Lower leg skin (tissue), 4 donors: Measurements from ENCODE around the gene AUTS2. TPM values are rescaled to one million over a fixed set of nuclear protein-coding genes. Genes with fewer than 3 reads are reported as not detected.

Experiments
- DNase-seq, 2 donors: peaks; one replicate each; pipeline ENCODE4 v3.0.0-alpha.2; 2019; ENCODE audit warnings: low spot score in 2 of 2
- H3K4me3 ChIP-seq: fragments of 200-600 bp; sonication (generic); 2 replicates; pipeline ENCODE4 v1.5.1; 2017; ENCODE audit warnings: mild to moderate bottlenecking, low read depth; ENCODE audit not compliant: poor library complexity, severe bottlenecking
- CTCF ChIP-seq, 3 donors: fragments of 450-650 bp; IDR thresholded peaks; one replicate each; pipeline ENCODE4 v1.5.1; 2016; ENCODE audit warnings: antibody characterized with exemption in 3 of 3, mild to moderate bottlenecking in 3 of 3, moderate library complexity in 2 of 3
- POLR2A ChIP-seq, 2 donors: fragments of 450-650 bp; IDR thresholded peaks; one replicate each; pipeline ENCODE4 v1.6.1; 2016 to 2017; ENCODE audit warnings: antibody characterized with exemption in 2 of 2, mild to moderate bottlenecking in 1 of 2, moderate library complexity in 1 of 2
- WGBS, 2 donors: methylation state at CpG; one replicate each; pipeline ENCODE4 v1.1.5; 2018; 5-methylcytosine and 5-hydroxymethylcytosine counted together
- intact Hi-C: fragments of 100-400 bp; cut with DNase I; formaldehyde crosslinking; loops from one replicate; pipeline ENCODE4 v1.15.0; 2023; ENCODE audit warnings: low total_unique reads
- total RNA-seq, 4 donors: library from RNA; depleted of rRNA; stranded (reverse); fragments of >200 nt; gene quantifications; one replicate each; pipeline ENCODE4 v1.1.0, GENCODE V29; 2016

Gene AUTS2
- total RNA-seq, 4 donors from 2014 or later = 30.8 to 41.9 (median 40.5) TPM

- DNase-seq = no peak
- intact Hi-C loops = no loop called here
- TF ChIP-seq POLR2A (IDR thresholded peaks at IDR 0.05) (no peak), CTCF (IDR thresholded peaks at IDR 0.05) (no peak)
- H3K4me3 ChIP-seq = no peak overlapping the region
- 92 to 95% methylated on average over 4 of the region's 4 CpGs for WGBS, 2 donors
Measured at GRCh38 chr7:70761711-70762328, 1163.5 kb downstream of the AUTS2 start.

- intact Hi-C loops = no loop called here
- WGBS, 2 donors = 80 to 84% methylated on average over 10 to 12 of the region's 12 CpGs
- TF ChIP-seq CTCF (IDR thresholded peaks at IDR 0.05) = no peak
- no peak for TF ChIP-seq POLR2A (IDR thresholded peaks at IDR 0.05)
- H3K4me3 ChIP-seq = no peak overlapping the region
- DNase-seq = no peak
Measured at GRCh38 chr7:70762696-70763095, 1164.4 kb downstream of the AUTS2 start.

- intact Hi-C loops = no loop called here
- no peak overlapping the region for H3K4me3 ChIP-seq
- 78 to 81% methylated on average over 17 of the region's 17 CpGs for WGBS, 2 donors
- DNase-seq = no peak
- TF ChIP-seq POLR2A (IDR thresholded peaks at IDR 0.05) (no peak), CTCF (IDR thresholded peaks at IDR 0.05) (no peak)
Measured at GRCh38 chr7:70763961-70764691, 1165.9 kb downstream of the AUTS2 start.

GRCh38 chr7:70764701-70765208 is 1166.5 kb downstream of the AUTS2 start:
- TF ChIP-seq CTCF (IDR thresholded peaks at IDR 0.05) (no peak), POLR2A (IDR thresholded peaks at IDR 0.05) (no peak)
- WGBS, 2 donors = 95 to 96% methylated on average over 15 of the region's 15 CpGs
- DNase-seq = no peak
- intact Hi-C loops = no loop called here
- no peak overlapping the region for H3K4me3 ChIP-seq

- no peak for DNase-seq
- intact Hi-C loops = no loop called here
- H3K4me3 ChIP-seq = no peak overlapping the region
- no peak for TF ChIP-seq POLR2A (IDR thresholded peaks at IDR 0.05)
- TF ChIP-seq CTCF (IDR thresholded peaks at IDR 0.05) = no peak
- WGBS, 2 donors = 90 to 95% methylated on average over 7 of the region's 7 CpGs
Measured at GRCh38 chr7:70765651-70766050, 1167.4 kb downstream of the AUTS2 start.
